Endothelial cell of umbilical vein (primary cell): Measurements from ENCODE around the gene FEZF2.

Source experiments
- EZH2 ChIP-seq: IDR thresholded peaks from 2 replicates; pipeline ENCODE4 v1.6.1; 2012; ENCODE audit warnings: borderline replicate concordance, low read depth, mild to moderate bottlenecking, moderate library complexity, low read length, inconsistent platforms; ENCODE audit not compliant: severe bottlenecking
- POLR2AphosphoS5 ChIP-seq: IDR thresholded peaks from 2 replicates; pipeline ENCODE4 v1.6.1; 2012; ENCODE audit warnings: low read depth, mild to moderate bottlenecking, control low read depth, low read length, moderate library complexity; ENCODE audit not compliant: insufficient read depth

- TF ChIP-seq EZH2 (peak; percentile 88), POLR2AphosphoS5 (no peak)
Measured at GRCh38 chr3:62370112-62370857, 3.1 kb downstream of the FEZF2 start.
